Glutamatergic neuron (in vitro differentiated cells): ENCODE measurements around the gene HSPA9. TPM values are rescaled to one million over a fixed set of nuclear protein-coding genes. Genes with fewer than 3 reads are reported as not detected.
A peak's percentile ranks its signal among the peaks of the same experiment; 100 is the strongest.

Experiments
- DNase-seq: peaks from one replicate; pipeline ENCODE4 v3.0.0; 2022
- H3K27ac Mint-ChIP-seq: one replicate; pipeline ENCODE4 v1.8.0; 2020; ENCODE audit warnings: mild to moderate bottlenecking, mixed read lengths, inconsistent platforms; ENCODE audit not compliant: unreplicated experiment
- H3K27me3 Mint-ChIP-seq: one replicate; pipeline ENCODE4 v1.8.0; 2020; ENCODE audit warnings: mild to moderate bottlenecking, moderate library complexity, mixed read lengths, inconsistent platforms; ENCODE audit not compliant: unreplicated experiment
- H3K36me3 Mint-ChIP-seq: one replicate; pipeline ENCODE4 v1.8.0; 2020; ENCODE audit warnings: mild to moderate bottlenecking, mixed read lengths, inconsistent platforms; ENCODE audit not compliant: unreplicated experiment
- H3K4me1 Mint-ChIP-seq: one replicate; pipeline ENCODE4 v1.8.0; 2020; ENCODE audit warnings: mild to moderate bottlenecking, low read depth, mixed read lengths, inconsistent platforms; ENCODE audit not compliant: unreplicated experiment
- H3K4me3 Mint-ChIP-seq: one replicate; pipeline ENCODE4 v1.8.0; 2020; ENCODE audit warnings: mild to moderate bottlenecking, mixed read lengths, inconsistent platforms; ENCODE audit not compliant: unreplicated experiment
- H3K9me3 Mint-ChIP-seq: one replicate; pipeline ENCODE4 v1.8.0; 2020; ENCODE audit warnings: mild to moderate bottlenecking, moderate library complexity, mixed read lengths, inconsistent platforms; ENCODE audit not compliant: unreplicated experiment
- total RNA-seq: library from RNA; stranded (reverse); fragmentation: NEBNext Ultra II Directional; extraction: Animal tissue kit (Norgen Biotek cat#: 25700); gene quantifications from one replicate; pipeline ENCODE4 v1.2.1, GENCODE V29; 2021; ENCODE audit not compliant: unreplicated experiment
- TF ChIP-seq, protein P1 (sequence below): fragments of 200-600 bp; sonication (generic); IDR thresholded peaks from one replicate; pipeline ENCODE4 v1.5.0; 2021; ENCODE audit not compliant: partially characterized antibody, unreplicated experiment

HSPA9 gene
- total RNA-seq, 1 donor from 2014 or later = 184 TPM

DNA sequence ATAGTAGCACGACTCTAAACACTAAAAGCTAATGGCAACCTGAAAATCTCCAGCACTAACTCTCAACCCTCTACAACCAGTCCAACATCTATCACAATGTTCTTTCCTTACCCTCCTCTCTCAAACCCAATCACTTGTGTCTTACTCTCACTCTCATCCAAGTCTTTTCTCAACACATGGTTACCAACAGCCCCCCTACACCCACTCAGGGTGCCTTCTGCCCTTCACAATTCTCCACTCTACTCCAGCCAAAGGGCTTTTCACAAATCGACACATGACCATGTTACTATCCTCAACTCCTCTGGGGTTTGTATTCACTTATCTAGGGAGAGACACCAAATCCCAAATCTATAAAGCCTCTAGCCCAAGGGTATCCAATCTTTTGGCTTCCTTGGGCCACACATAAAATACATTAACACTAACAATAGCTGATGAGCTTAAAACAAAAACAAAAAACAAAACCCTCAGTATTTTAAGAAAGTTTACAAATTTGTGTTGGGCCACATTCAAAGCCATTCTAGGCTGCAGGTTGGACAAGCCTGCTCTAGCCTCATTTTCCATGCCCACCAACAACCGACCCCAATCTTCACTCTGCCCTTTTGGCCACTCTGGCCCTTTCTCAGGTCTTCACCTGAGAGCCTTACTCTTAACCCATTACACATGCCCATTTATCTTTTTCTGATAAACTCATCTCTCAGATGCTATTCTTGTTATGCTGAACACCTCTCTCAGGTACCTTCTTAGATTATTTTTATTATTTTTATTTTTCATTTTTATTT lies 11.7 kb downstream of the HSPA9 start:
- H3K9me3 Mint-ChIP-seq = peaks cover 2% of the 10 kb centered on the region
- H3K36me3 Mint-ChIP-seq = no peaks in the 10 kb centered on the region
- H3K4me3 Mint-ChIP-seq = peak overlapping the region; percentile 48
- peak overlapping the region; percentile 63 for H3K27ac Mint-ChIP-seq
- DNase-seq = no peak
- H3K4me1 Mint-ChIP-seq = peaks cover 7% of the 10 kb centered on the region
- TF ChIP-seq, protein P1, sequence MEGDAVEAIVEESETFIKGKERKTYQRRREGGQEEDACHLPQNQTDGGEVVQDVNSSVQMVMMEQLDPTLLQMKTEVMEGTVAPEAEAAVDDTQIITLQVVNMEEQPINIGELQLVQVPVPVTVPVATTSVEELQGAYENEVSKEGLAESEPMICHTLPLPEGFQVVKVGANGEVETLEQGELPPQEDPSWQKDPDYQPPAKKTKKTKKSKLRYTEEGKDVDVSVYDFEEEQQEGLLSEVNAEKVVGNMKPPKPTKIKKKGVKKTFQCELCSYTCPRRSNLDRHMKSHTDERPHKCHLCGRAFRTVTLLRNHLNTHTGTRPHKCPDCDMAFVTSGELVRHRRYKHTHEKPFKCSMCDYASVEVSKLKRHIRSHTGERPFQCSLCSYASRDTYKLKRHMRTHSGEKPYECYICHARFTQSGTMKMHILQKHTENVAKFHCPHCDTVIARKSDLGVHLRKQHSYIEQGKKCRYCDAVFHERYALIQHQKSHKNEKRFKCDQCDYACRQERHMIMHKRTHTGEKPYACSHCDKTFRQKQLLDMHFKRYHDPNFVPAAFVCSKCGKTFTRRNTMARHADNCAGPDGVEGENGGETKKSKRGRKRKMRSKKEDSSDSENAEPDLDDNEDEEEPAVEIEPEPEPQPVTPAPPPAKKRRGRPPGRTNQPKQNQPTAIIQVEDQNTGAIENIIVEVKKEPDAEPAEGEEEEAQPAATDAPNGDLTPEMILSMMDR = no peak
- no peaks in the 10 kb centered on the region for H3K27me3 Mint-ChIP-seq

DNA sequence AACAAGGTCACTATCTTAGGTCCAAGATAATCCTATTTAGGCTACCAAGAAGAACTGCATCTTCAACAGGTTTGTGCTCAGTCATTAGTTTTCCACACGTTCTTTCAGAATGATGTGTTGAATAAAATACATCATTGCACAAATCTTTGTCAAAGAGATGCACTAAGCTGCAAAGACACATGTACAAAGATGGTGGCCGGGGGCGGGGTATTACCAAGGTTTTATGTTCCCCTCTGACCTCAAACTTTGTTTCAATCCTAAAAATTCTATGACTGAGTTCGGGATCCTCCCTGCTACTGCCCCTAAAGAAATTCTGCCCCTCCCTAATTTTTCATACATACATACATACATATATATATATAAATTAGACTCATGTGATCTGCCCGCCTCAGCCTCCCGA lies 14.2 kb downstream of the HSPA9 start:
- no peak for DNase-seq
- TF ChIP-seq, protein P1 = no peak
- H3K4me1 Mint-ChIP-seq = peaks cover 7% of the 10 kb centered on the region
- H3K4me3 Mint-ChIP-seq = no peak overlapping the region
- H3K27ac Mint-ChIP-seq = no peak overlapping the region
- H3K36me3 Mint-ChIP-seq = no peaks in the 10 kb centered on the region
- H3K9me3 Mint-ChIP-seq = peaks cover 2% of the 10 kb centered on the region
- no peaks in the 10 kb centered on the region for H3K27me3 Mint-ChIP-seq

DNA sequence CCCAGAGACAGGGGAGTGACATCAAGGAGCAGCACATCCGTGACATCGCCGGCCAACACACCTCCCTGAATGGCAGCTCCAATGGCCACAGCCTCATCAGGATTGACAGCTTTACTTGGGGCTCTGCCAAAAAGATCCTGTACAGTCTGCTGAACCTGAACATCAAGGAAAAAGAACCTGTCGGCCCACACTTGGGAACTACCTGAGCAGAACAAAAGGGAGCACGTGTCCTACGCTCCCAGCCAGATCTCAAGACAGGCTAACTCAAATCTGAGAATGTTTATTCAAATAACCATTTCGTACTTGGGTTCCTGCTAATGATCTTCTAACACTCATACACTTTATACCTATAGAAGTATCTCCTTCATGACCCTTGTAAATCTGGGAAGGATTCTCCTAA lies 15.3 kb downstream of the HSPA9 start:
- Mint-ChIP-seq H3K4me1 (peaks cover 7% of the 10 kb centered on the region), H3K27ac (peak overlapping the region; percentile 52), H3K9me3 (peaks cover 2% of the 10 kb centered on the region), H3K36me3 (no peaks in the 10 kb centered on the region), H3K27me3 (no peaks in the 10 kb centered on the region), H3K4me3 (no peak overlapping the region)
- TF ChIP-seq, protein P1 = no peak
- no peak for DNase-seq

DNA sequence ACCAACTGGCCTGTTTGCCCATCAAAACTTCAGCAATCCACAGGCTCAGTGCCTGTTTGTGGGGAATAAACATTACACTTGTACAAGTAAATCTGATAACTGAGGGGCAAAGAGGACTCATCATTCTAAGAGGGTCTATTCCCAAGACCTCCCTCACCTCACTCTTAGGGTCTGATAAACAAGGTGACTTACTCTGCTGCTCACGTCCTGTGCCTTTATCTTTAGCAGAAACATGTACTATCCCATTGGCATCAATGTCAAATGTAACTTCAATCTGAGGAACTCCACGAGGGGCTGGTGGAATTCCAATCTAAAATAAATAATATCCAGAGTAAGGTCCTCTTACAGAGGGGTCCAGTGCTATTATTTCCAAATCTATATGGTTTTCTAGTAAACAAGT lies 17.5 kb downstream of the HSPA9 start:
- no peak overlapping the region for H3K27ac Mint-ChIP-seq
- TF ChIP-seq, protein P1 = no peak
- H3K36me3 Mint-ChIP-seq = no peaks in the 10 kb centered on the region
- no peak overlapping the region for H3K4me3 Mint-ChIP-seq
- DNase-seq = no peak
- H3K27me3 Mint-ChIP-seq = no peaks in the 10 kb centered on the region
- no peaks in the 10 kb centered on the region for H3K4me1 Mint-ChIP-seq
- no peaks in the 10 kb centered on the region for H3K9me3 Mint-ChIP-seq

DNA sequence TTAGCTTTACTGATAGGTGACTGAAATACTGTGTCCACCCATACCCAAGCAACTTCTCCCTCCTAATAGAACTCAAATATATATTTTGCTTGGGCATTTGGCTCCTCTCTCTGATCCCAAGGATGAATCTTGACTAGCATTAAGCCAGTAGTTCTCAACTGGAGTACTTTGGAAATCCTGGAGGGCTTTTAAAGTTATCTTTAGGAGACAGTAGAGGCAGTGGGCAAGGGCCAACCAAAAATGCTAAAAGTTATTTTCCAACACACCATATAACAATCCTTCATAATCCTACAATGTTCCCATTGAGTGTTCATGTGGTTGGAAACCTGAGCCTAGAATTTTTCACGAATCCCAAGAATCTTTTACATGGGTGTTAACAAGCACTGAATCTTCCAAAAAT lies 21.1 kb downstream of the HSPA9 start:
- H3K27me3 Mint-ChIP-seq = no peaks in the 10 kb centered on the region
- H3K27ac Mint-ChIP-seq = no peak overlapping the region
- no peak for DNase-seq
- H3K9me3 Mint-ChIP-seq = no peaks in the 10 kb centered on the region
- H3K4me1 Mint-ChIP-seq = peaks cover 7% of the 10 kb centered on the region
- TF ChIP-seq, protein P1 = no peak
- no peaks in the 10 kb centered on the region for H3K36me3 Mint-ChIP-seq
- H3K4me3 Mint-ChIP-seq = no peak overlapping the region
